GM12878 (cell line): ENCODE data around the gene HNRNPF.

ENCODE experiments used
- NRF1 ChIP-seq: conservative IDR thresholded peaks from 2 replicates; pipeline ENCODE4 v1.6.1; 2011; ENCODE audit warnings: mild to moderate bottlenecking, low read depth, low read length, improper control_type of control experiment
- TF ChIP-seq, protein P1 (sequence below): IDR thresholded peaks from 2 replicates; pipeline ENCODE4 v1.6.1; 2011; ENCODE audit warnings: mild to moderate bottlenecking, low read depth, low read length, moderate library complexity; ENCODE audit not compliant: insufficient replicate concordance

- no peak for TF ChIP-seq NRF1
- TF ChIP-seq, protein P1, sequence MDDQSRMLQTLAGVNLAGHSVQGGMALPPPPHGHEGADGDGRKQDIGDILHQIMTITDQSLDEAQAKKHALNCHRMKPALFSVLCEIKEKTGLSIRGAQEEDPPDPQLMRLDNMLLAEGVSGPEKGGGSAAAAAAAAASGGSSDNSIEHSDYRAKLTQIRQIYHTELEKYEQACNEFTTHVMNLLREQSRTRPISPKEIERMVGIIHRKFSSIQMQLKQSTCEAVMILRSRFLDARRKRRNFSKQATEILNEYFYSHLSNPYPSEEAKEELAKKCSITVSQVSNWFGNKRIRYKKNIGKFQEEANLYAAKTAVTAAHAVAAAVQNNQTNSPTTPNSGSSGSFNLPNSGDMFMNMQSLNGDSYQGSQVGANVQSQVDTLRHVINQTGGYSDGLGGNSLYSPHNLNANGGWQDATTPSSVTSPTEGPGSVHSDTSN = no peak
These were observed 58.8 kb downstream of the HNRNPF start for GRCh38 chr10:43350156-43350555.
